GM21526 (cell line): ENCODE results near the gene TMEM129.

Source experiments
- ATAC-seq: cut with Tn5 transposase; IDR thresholded peaks from one replicate; pipeline ENCODE4 v1.9.1; 2021; ENCODE audit warnings: moderate library complexity; ENCODE audit not compliant: unreplicated experiment, low FRiP score

TMEM129 gene

GRCh38 chr4:1745697-1746096 lies 24.6 kb upstream of the TMEM129 start:
- ATAC-seq = no peak

GRCh38 chr4:1745165-1745564 lies 24.0 kb upstream of the TMEM129 start:
- no peak for ATAC-seq

- ATAC-seq = no peak
Measured at GRCh38 chr4:1744552-1744951, 23.4 kb upstream of the TMEM129 start.

- no peak for ATAC-seq
Measured at GRCh38 chr4:1743975-1744374, 22.9 kb upstream of the TMEM129 start.

- no peak for ATAC-seq
Measured at GRCh38 chr4:1743551-1743950, 22.4 kb upstream of the TMEM129 start.

GRCh38 chr4:1741208-1741607 lies 20.1 kb upstream of the TMEM129 start:
- ATAC-seq = no peak

GRCh38 chr4:1740021-1740545 lies 19.0 kb upstream of the TMEM129 start:
- ATAC-seq = no peak

GRCh38 chr4:1739358-1739757 lies 18.2 kb upstream of the TMEM129 start:
- no peak for ATAC-seq

GRCh38 chr4:1738410-1738809 lies 17.3 kb upstream of the TMEM129 start:
- no peak for ATAC-seq

GRCh38 chr4:1737666-1738065 lies 16.5 kb upstream of the TMEM129 start:
- ATAC-seq = no peak

- no peak for ATAC-seq
Measured at GRCh38 chr4:1736812-1737211, 15.7 kb upstream of the TMEM129 start.

GRCh38 chr4:1735215-1735614 lies 14.1 kb upstream of the TMEM129 start:
- no peak for ATAC-seq

- no peak for ATAC-seq
Measured at GRCh38 chr4:1732911-1733310, 11.8 kb upstream of the TMEM129 start.

GRCh38 chr4:1731180-1731579 lies 10.1 kb upstream of the TMEM129 start:
- no peak for ATAC-seq

- no peak for ATAC-seq
Measured at GRCh38 chr4:1730532-1731135, 9.5 kb upstream of the TMEM129 start.

GRCh38 chr4:1728061-1728980 lies 7.2 kb upstream of the TMEM129 start:
- ATAC-seq = no peak

GRCh38 chr4:1727117-1728031 lies 6.3 kb upstream of the TMEM129 start:
- ATAC-seq = no peak

- ATAC-seq = no peak
Measured at GRCh38 chr4:1726146-1726934, 5.2 kb upstream of the TMEM129 start.

GRCh38 chr4:1725521-1725920 lies 4.4 kb upstream of the TMEM129 start:
- ATAC-seq = no peak
